Coronary artery (tissue), 2 donors: ENCODE results near the gene PES1.
A peak's percentile ranks its signal among the peaks of the same experiment; 100 is the strongest.
"Not testable (repeated sequence)": the region's sequence is repeated elsewhere in the genome, so short reads cannot be mapped to it uniquely, and the experiment has no call there.

ENCODE experiments used
- DNase-seq: peaks from one replicate; pipeline ENCODE4 v3.0.0-alpha.2; 2017; ENCODE audit warnings: low spot score
- H3K27ac ChIP-seq, 2 donors: fragments of 200-600 bp; sonication (generic); one replicate each; pipeline ENCODE4 v1.5.1; 2016 to 2019
- H3K4me3 ChIP-seq: fragments of 200-600 bp; sonication (generic); 2 replicates; pipeline ENCODE4 v1.5.1; 2016; ENCODE audit warnings: mild to moderate bottlenecking, moderate library complexity
- TF ChIP-seq, protein P1 (sequence below): fragments of 200-600 bp; sonication (generic); IDR thresholded peaks from one replicate; pipeline ENCODE4 v1.5.1; 2019; ENCODE audit warnings: antibody characterized with exemption

Gene PES1

DNA sequence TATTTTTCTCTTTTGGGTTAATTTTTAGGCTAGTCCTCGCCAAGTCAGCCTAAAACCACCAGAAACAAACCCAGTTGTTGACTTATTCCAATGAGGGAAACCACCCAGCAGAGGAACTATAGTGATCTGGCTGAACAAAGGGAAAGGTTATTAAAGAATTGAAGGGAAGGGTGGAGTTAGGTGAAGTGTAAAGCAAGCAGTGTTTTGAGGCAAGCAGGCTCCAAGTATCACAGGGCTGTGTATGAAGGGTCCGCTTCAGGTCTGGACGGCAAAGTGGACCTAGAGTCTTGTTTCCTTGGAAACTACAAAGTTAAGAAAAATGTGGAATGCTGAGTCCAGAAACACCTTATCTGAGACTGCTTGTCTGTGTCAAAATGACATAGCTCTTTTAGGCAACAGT is 12.1 kb upstream of the PES1 start:
- TF ChIP-seq, protein P1, sequence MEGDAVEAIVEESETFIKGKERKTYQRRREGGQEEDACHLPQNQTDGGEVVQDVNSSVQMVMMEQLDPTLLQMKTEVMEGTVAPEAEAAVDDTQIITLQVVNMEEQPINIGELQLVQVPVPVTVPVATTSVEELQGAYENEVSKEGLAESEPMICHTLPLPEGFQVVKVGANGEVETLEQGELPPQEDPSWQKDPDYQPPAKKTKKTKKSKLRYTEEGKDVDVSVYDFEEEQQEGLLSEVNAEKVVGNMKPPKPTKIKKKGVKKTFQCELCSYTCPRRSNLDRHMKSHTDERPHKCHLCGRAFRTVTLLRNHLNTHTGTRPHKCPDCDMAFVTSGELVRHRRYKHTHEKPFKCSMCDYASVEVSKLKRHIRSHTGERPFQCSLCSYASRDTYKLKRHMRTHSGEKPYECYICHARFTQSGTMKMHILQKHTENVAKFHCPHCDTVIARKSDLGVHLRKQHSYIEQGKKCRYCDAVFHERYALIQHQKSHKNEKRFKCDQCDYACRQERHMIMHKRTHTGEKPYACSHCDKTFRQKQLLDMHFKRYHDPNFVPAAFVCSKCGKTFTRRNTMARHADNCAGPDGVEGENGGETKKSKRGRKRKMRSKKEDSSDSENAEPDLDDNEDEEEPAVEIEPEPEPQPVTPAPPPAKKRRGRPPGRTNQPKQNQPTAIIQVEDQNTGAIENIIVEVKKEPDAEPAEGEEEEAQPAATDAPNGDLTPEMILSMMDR, result no peak
- H3K4me3 ChIP-seq, result no peak overlapping the region
- DNase-seq, result no peak

DNA sequence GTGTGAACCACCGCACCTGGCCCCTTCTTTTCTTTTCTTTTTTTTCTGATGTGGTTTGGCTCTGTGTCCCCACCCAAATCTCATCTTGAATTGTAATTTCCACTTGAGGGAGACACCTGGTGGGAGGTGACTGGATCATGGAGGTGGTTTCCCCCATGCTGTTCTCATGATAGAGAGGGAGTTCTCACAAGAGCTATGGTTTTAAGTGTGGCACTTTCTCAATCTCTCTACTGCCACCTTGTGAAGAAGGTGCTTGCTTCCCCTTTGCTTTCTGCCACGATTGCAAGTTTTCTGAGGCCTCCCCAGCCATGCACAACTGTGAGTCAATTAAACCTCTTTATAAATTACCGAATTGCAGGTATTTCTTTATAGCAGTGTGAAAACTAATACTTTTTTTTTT is 10.3 kb upstream of the PES1 start:
- no peak for DNase-seq
- TF ChIP-seq, protein P1, result no peak
- Histone ChIP-seq H3K27ac (no peak overlapping the region), H3K4me3 (no peak overlapping the region)

More for the DNA sequence above, 12.1 kb upstream of the PES1 start:
- H3K27ac ChIP-seq, result no peak overlapping the region

DNA sequence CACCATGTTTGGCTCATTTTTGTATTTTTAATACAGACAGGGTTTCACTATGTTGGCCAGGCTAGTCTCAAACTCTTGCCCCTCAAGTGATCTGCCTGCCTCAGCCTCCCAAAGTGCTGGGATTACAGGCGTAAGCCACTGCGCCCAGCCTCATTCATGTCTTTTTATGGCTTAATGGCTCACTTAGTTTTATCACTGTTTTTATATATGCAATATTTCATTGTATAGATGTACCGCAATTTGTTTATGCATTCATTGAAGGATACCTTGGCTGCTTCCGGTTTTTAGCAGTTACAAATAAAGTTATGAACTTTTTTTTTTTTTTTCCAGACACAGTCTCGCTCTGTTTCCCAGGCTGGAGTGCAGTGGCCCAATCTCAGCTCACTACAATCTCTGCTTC is 9.8 kb upstream of the PES1 start:
- no peak overlapping the region for H3K27ac ChIP-seq
- TF ChIP-seq, protein P1, result no peak
- no peak for DNase-seq
- no peak overlapping the region for H3K4me3 ChIP-seq

DNA sequence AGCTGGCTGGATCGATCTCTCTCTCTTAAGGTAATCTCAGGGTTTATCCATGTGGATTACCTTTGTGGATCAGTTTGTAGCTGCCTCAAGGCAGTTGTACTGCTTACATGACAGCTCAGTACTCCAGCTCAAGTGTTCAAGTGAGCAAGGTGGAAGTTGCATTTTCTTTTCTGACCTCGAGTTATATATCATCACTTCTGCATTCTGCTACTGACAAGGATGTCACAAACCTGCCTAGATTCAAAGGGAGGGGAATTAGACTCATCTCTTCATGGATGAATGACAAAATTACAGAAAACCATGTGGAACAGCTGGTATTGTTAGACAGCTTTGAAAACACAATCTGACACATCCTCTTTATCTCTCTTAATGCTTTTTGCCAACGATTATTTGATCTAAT is 9.2 kb upstream of the PES1 start:
- DNase-seq, result no peak
- no peak overlapping the region for H3K27ac ChIP-seq
- no peak overlapping the region for H3K4me3 ChIP-seq
- TF ChIP-seq, protein P1, result no peak

DNA sequence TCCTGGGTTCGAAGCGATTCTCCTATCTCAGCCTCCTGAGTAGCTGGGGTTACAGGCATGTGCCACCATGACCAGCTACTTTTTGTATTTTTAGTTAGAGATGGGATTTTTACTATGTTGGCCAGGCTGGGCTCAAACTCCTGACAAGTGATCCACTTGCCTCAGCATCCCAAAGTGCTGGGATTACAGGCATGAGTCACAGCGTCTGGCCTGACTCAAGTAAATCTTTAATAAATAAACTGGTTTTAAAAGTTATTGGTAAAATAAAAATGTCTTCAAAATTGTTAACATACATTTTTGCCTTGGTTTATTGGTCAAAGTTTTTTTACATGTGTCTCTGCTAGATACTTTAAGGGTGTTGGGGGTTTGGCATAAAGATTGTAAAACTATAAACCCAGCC is 7.3 kb upstream of the PES1 start:
- H3K27ac ChIP-seq, result no peak overlapping the region
- no peak for DNase-seq
- TF ChIP-seq, protein P1, result no peak
- no peak overlapping the region for H3K4me3 ChIP-seq

DNA sequence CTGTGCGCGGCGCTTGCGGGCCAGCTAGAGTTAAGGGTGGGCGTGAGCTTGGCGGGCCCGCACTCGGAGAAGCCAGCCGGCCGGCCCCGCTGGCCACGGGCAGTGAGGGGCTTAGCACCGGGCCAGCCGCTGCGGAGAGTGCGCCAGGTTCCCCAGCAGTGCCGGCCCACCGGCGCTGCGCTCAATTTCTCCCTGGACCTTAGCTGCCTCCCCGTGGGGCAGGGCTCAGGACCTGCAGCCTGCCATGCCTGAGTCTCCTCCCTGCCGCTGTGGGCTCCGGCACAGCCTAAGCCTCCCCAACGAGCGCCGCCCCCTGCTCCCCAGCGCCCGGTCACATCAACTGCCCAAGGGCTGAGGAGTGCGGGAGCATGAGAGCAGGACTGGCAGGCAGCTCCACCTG is 5.2 kb upstream of the PES1 start:
- Histone ChIP-seq H3K4me3 (no peak overlapping the region), H3K27ac (no peak overlapping the region)
- TF ChIP-seq, protein P1, result no peak
- DNase-seq, result no peak

DNA sequence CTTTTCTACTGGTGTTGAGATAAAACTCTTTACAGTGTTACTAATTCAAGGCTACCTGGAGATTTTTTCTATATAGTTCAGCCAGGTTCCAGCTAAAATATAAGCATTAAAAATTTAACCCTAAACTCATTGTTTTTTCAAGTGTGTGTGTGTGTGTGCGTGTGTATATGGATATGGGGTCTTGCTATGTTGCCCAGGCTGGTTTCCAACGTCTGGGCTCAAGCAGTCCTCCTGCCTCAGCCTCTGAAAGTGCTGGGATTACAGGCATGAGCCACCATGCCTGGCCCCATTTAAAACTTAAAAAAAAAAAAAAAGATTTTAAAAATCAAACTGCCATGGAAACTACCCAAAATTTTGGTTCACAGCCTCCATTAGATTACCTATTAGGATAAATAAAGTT is 4.5 kb upstream of the PES1 start:
- H3K27ac ChIP-seq, result no peak overlapping the region
- TF ChIP-seq, protein P1, result no peak
- H3K4me3 ChIP-seq, result no peak overlapping the region
- DNase-seq, result no peak

DNA sequence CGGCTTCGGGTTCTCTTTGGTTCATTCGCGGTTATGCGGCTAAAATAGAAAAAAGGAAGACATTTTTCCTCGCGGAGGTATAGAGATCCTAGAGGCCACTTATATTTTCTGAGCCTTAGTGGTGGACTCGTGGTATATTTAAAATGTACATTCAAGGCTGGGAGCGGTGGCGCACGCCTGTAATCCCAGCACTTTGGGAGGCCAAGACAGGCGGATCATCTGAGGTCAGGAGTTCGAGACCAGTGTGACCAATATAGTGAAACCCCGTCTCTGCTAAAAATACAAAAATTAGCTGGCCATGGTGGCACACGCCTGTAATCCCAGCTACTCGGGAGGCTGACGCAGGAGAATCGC is 627 bp upstream of the PES1 start:
- Histone ChIP-seq H3K4me3 (peak overlapping the region; percentile 77), H3K27ac (peak overlapping the region; percentile 54 to 85)
- not testable (repeated sequence) for DNase-seq
